ENCODE results near the gene SLC37A1. TPM values are rescaled to one million over a fixed set of nuclear protein-coding genes. Genes with fewer than 3 reads are reported as not detected.
"Not testable (repeated sequence)": the region's sequence is repeated elsewhere in the genome, so short reads cannot be mapped to it uniquely, and the experiment has no call there.

The SLC37A1 gene
- total RNA-seq, 1 donor from 2014 or later: 60.2 TPM

- H3K27me3 Mint-ChIP-seq: peaks cover 7% of the 10 kb centered on the region
- H3K36me3 Mint-ChIP-seq (ENCODE audit: insufficient read depth): no peaks in the 10 kb centered on the region
- H3K4me1 Mint-ChIP-seq (ENCODE audit: low read depth): peaks cover 41% of the 10 kb centered on the region
- TF ChIP-seq CTCF (IDR thresholded peaks at IDR 0.05; ENCODE audit: unreplicated experiment): no peak
- DNase-seq (ENCODE audit: low spot score, unreplicated experiment): no peak
- peak overlapping the region; percentile 44 for H3K4me3 Mint-ChIP-seq (ENCODE audit: low read depth)
- no peaks in the 10 kb centered on the region for H3K9me3 Mint-ChIP-seq (ENCODE audit: low read depth)
- H3K27ac Mint-ChIP-seq: peak overlapping the region; percentile 26
These were observed 110.6 kb downstream of the SLC37A1 start for GRCh38 chr21:42624095-42624790.

GRCh38 chr21:42624936-42625335 lies 111.3 kb downstream of the SLC37A1 start:
- Mint-ChIP-seq H3K4me3 (ENCODE audit: low read depth) (peak overlapping the region; percentile 33), H3K4me1 (ENCODE audit: low read depth) (peaks cover 41% of the 10 kb centered on the region), H3K36me3 (ENCODE audit: insufficient read depth) (no peaks in the 10 kb centered on the region), H3K27ac (peak overlapping the region; percentile 26), H3K27me3 (peaks cover 4% of the 10 kb centered on the region), H3K9me3 (ENCODE audit: low read depth) (no peaks in the 10 kb centered on the region)
- no peak for DNase-seq (ENCODE audit: low spot score, unreplicated experiment)
- no peak for TF ChIP-seq CTCF (IDR thresholded peaks at IDR 0.05; ENCODE audit: unreplicated experiment)

- no peak for DNase-seq (ENCODE audit: low spot score, unreplicated experiment)
- TF ChIP-seq CTCF (IDR thresholded peaks at IDR 0.05; ENCODE audit: unreplicated experiment): no peak
- H3K36me3 Mint-ChIP-seq (ENCODE audit: insufficient read depth): no peaks in the 10 kb centered on the region
- peaks cover 42% of the 10 kb centered on the region for H3K4me1 Mint-ChIP-seq (ENCODE audit: low read depth)
- H3K9me3 Mint-ChIP-seq (ENCODE audit: low read depth): no peaks in the 10 kb centered on the region
- H3K4me3 Mint-ChIP-seq (ENCODE audit: low read depth): no peak overlapping the region
- H3K27ac Mint-ChIP-seq: no peak overlapping the region
- H3K27me3 Mint-ChIP-seq: peaks cover 4% of the 10 kb centered on the region
These were observed 112.5 kb downstream of the SLC37A1 start for GRCh38 chr21:42626171-42626570.

GRCh38 chr21:42627527-42628289 lies 114.1 kb downstream of the SLC37A1 start:
- peaks cover 4% of the 10 kb centered on the region for H3K27me3 Mint-ChIP-seq
- no peak overlapping the region for H3K4me3 Mint-ChIP-seq (ENCODE audit: low read depth)
- peaks cover 38% of the 10 kb centered on the region for H3K4me1 Mint-ChIP-seq (ENCODE audit: low read depth)
- peak overlapping the region; percentile 60 for H3K27ac Mint-ChIP-seq
- H3K36me3 Mint-ChIP-seq (ENCODE audit: insufficient read depth): no peaks in the 10 kb centered on the region
- no peaks in the 10 kb centered on the region for H3K9me3 Mint-ChIP-seq (ENCODE audit: low read depth)
- no peak for DNase-seq (ENCODE audit: low spot score, unreplicated experiment)
- no peak for TF ChIP-seq CTCF (IDR thresholded peaks at IDR 0.05; ENCODE audit: unreplicated experiment)

- H3K4me3 Mint-ChIP-seq (ENCODE audit: low read depth); H3K36me3 Mint-ChIP-seq (ENCODE audit: insufficient read depth); H3K9me3 Mint-ChIP-seq (ENCODE audit: low read depth); H3K27ac Mint-ChIP-seq; DNase-seq (ENCODE audit: low spot score, unreplicated experiment); H3K27me3 Mint-ChIP-seq: not testable (repeated sequence)
- peaks cover 31% of the 10 kb centered on the region for H3K4me1 Mint-ChIP-seq (ENCODE audit: low read depth)
These were observed 114.9 kb downstream of the SLC37A1 start for GRCh38 chr21:42628466-42629061.
